Measurements from ENCODE around the gene OTX1. TPM values are rescaled to one million over a fixed set of nuclear protein-coding genes. Genes with fewer than 3 reads are reported as not detected.

The OTX1 gene
- total RNA-seq, 1 donor = not detected

- no peak for TF ChIP-seq CTCF (IDR thresholded peaks at IDR 0.05; ENCODE audit: insufficient read depth, low read depth, low read length)
- H3K4me3 ChIP-seq (ENCODE audit: low read depth, low read length) = peak overlapping the region; percentile 52
- DNase-seq (ENCODE audit: low read depth) = no peak
These were observed 1.2 kb upstream of the OTX1 start for GRCh38 chr2:63049211-63049969.

GRCh38 chr2:63049970-63050333 is 678 bp upstream of the OTX1 start:
- H3K4me3 ChIP-seq (ENCODE audit: low read depth, low read length) = peak overlapping the region; percentile 52
- TF ChIP-seq CTCF (IDR thresholded peaks at IDR 0.05; ENCODE audit: insufficient read depth, low read depth, low read length) = no peak
- DNase-seq (ENCODE audit: low read depth) = no peak

- no peak for TF ChIP-seq CTCF (IDR thresholded peaks at IDR 0.05; ENCODE audit: insufficient read depth, low read depth, low read length)
- H3K4me3 ChIP-seq (ENCODE audit: low read depth, low read length) = peak overlapping the region; percentile 56
- no peak for DNase-seq (ENCODE audit: low read depth)
These were observed 588 bp downstream of the OTX1 start for GRCh38 chr2:63051042-63051794.

DNA sequence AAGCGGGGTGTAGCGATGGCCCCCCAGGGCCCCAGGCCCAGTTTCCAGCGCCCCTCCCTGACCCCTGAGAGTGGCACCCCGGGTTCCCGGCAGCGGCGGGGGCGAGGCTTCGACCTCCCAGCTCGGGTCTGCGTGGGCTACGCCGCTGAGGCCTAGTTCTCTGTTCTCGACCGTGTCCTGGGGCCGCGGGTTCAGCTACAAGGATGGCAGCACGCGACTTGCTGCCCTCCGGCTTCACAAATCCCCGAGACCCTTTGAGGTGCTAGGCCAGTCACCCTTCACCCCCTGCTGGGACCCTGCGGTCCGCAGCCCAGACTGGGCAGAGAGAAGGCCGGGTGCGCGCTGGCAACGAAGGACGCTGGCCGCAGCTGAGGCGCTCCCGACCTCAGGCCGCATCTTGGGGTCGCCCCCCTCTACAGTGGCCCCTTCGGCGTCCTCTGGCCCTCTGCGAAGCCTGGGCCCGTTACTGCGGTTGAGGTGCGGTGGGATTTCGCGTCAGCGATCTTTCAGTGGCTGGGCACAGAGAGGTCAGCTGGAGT is 1.2 kb downstream of the OTX1 start:
- TF ChIP-seq CTCF (IDR thresholded peaks at IDR 0.05; ENCODE audit: insufficient read depth, low read depth, low read length) = no peak
- H3K4me3 ChIP-seq (ENCODE audit: low read depth, low read length) = no peak overlapping the region
- no peak for DNase-seq (ENCODE audit: low read depth)

DNA sequence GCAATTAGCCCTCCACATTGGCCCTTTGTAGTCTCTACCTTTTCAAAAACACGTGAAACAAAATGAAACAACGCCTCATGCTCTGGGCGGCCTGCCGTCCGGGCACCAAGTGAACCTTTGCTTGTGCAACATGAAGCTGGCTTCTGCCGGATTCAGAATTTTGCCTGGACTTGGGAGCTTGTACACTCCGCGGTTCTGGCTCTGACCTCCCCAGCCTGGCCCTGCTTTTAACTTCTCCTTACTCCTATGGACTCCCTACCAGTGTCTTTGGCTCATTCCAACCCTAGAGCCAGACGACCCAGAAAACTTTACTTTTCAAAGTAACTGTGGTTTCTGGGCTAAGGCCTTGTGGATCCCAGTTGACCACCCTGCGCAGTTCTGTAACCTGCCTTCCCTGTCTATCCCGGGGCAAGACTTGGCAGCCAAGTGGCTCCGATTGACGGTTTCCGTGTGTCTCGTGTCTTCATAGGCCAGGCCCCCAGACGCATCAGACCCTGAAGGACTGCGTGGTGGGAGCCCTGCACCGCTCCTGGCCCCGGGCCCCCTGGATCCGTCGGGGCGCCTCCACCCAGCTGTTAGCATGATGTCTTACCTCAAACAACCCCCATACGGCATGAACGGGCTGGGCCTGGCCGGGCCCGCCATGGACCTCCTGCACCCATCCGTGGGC is 1.9 kb downstream of the OTX1 start:
- no peak for DNase-seq (ENCODE audit: low read depth)
- TF ChIP-seq CTCF (IDR thresholded peaks at IDR 0.05; ENCODE audit: insufficient read depth, low read depth, low read length) = no peak

DNA sequence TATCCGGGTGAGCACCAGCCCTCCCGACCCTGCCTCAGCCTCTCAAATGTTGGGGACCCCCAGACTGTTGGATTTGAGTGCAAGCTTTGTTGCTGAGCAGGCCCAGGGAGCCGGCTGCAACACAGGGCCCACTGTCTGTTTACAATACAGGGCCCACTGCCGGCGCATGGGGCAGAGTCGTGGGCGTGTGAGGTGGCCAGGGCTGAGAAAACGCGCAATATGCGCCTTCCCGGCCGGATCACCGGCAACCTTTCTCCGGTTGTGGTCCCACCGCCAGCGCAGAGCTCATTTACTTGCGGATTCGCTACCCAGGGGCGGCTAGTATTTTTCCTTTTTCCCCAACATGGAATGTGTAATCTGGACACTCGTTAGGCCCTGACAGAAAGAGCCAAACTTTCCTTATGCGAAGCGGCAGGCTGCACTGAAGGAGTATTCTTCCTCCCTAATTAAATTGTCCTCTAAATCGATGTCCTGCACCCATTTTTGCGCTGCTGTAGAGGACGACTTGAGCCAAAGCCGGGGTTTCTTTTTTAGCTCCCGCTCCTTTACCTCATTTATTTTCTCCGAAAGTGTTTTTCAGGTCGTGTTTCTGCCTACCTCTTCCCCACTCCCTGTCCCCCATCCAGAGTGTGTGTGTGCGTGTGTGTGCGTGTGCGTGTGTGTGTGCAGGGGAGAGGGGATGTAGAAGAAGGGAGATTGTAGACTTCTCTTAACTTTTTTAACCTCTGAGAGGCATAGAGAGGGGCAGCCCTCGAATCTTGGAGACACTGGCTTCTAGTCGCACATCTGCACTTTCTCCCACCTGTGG is 2.7 kb downstream of the OTX1 start:
- DNase-seq (ENCODE audit: low read depth) = no peak
- no peak for TF ChIP-seq CTCF (IDR thresholded peaks at IDR 0.05; ENCODE audit: insufficient read depth, low read depth, low read length)
- no peak overlapping the region for H3K4me3 ChIP-seq (ENCODE audit: low read depth, low read length)

More for the DNA sequence above, 1.9 kb downstream of the OTX1 start:
- no peak overlapping the region for H3K4me3 ChIP-seq (ENCODE audit: low read depth, low read length)
